NB4 (cell line): Measurements from ENCODE around the gene PABPC3.

ENCODE experiments used
- CTCF ChIP-seq: IDR thresholded peaks from one replicate; pipeline ENCODE4 v1.5.1; 2012; ENCODE audit warnings: low read depth, low read length
- MAX ChIP-seq: IDR thresholded peaks from 2 replicates; pipeline ENCODE4 v1.6.1; 2011; ENCODE audit warnings: low read depth, low read length
- MYC ChIP-seq: IDR thresholded peaks from 2 replicates; pipeline ENCODE4 v1.6.1; 2011; ENCODE audit warnings: low read depth, low read length
- POLR2A ChIP-seq: IDR thresholded peaks from 2 replicates; pipeline ENCODE4 v1.6.1; 2011; ENCODE audit warnings: mild to moderate bottlenecking; ENCODE audit not compliant: insufficient read length; ENCODE audit errors: extremely low read depth

GRCh38 chr13:25062479-25062878 is 33.5 kb upstream of the PABPC3 start:
- TF ChIP-seq CTCF (peak; percentile 12), POLR2A (no peak), MYC (no peak), MAX (no peak)
